ENCODE measurements around the gene ITGA2. TPM values are rescaled to one million over a fixed set of nuclear protein-coding genes. Genes with fewer than 3 reads are reported as not detected.

The ITGA2 gene
- total and polyA plus RNA-seq, 4 donors = 2.0 to 36.1 (median 19.2) TPM

DNA sequence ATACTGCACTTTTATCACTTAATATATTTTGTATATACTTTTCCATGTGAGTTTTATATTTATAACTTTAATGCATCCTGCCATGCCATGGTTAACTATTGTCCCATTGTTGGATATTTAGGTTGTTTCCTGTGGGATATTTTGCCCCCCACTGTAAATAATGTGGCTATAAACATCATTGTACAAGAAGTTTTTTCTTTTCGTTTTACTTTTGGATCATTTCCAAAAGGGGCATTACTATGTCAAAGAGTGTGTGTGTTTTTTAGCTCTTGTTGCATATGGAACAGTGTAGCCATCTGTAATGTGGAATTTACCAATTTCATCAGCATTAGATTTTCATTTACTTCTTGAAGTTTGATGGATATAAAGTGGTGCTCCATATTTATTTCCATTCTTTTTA is 13.3 kb downstream of the ITGA2 start:
- no peak overlapping the region for H3K4me3 ChIP-seq
- TF ChIP-seq, protein P1, sequence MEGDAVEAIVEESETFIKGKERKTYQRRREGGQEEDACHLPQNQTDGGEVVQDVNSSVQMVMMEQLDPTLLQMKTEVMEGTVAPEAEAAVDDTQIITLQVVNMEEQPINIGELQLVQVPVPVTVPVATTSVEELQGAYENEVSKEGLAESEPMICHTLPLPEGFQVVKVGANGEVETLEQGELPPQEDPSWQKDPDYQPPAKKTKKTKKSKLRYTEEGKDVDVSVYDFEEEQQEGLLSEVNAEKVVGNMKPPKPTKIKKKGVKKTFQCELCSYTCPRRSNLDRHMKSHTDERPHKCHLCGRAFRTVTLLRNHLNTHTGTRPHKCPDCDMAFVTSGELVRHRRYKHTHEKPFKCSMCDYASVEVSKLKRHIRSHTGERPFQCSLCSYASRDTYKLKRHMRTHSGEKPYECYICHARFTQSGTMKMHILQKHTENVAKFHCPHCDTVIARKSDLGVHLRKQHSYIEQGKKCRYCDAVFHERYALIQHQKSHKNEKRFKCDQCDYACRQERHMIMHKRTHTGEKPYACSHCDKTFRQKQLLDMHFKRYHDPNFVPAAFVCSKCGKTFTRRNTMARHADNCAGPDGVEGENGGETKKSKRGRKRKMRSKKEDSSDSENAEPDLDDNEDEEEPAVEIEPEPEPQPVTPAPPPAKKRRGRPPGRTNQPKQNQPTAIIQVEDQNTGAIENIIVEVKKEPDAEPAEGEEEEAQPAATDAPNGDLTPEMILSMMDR (IDR thresholded peaks at IDR 0.05; ENCODE audit: control extremely low read depth, extremely low read depth) = no peak
- ATAC-seq (ENCODE audit: insufficient read depth, low FRiP score) (no peak), DNase-seq (no peak)
- H3K27me3 ChIP-seq (ENCODE audit: control insufficient read depth in 3 of 3, insufficient read depth in 3 of 3, low read length in 2 of 3) = no peaks in the 10 kb centered on the region
- H3K27ac ChIP-seq (ENCODE audit: low read depth in 1 of 2, low read length in 1 of 2) = no peak overlapping the region
- H3K9me3 ChIP-seq (ENCODE audit: control insufficient read depth in 4 of 4, insufficient read depth in 3 of 4, low read length in 3 of 4) = no peaks in the 10 kb centered on the region
- peaks cover 0 to 1% (median 0%) of the 10 kb centered on the region in 4 donors for H3K36me3 ChIP-seq (ENCODE audit: control insufficient read depth in 4 of 4, insufficient read depth in 4 of 4, low read length in 4 of 4)
- H3K9ac ChIP-seq (ENCODE audit: insufficient read depth in 1 of 2, low read length in 2 of 2) = no peak overlapping the region
- peaks cover 0 to 4% (median 0%) of the 10 kb centered on the region in 5 donors for H3K4me1 ChIP-seq (ENCODE audit: control insufficient read depth in 5 of 5, insufficient read depth in 5 of 5, low read length in 5 of 5)
- 64 to 76% methylated on average over 1 of the region's 1 CpG for WGBS, 2 donors

DNA sequence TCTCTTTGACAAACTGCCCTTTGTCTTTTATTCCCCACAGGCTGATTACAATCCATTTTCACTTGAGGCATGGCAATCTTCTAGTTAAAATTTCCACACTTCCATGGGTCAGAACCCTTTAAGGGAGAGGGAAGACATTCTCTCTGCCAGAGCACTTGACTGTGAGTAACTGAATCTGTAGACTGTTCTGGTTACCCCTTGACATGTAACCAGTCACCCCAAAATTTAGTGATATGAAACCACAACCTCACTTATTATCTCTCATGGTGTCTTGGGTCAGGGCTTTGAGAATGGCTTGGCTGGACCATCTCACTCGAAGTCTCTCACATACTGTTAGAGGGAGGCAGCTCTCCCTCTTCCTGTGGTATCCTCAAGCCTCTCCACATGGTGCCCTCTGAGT is 14.0 kb downstream of the ITGA2 start:
- Histone ChIP-seq H3K36me3 (ENCODE audit: control insufficient read depth in 4 of 4, insufficient read depth in 4 of 4, low read length in 4 of 4) (peaks cover 0 to 1% (median 0%) of the 10 kb centered on the region in 4 donors), H3K9ac (ENCODE audit: insufficient read depth in 1 of 2, low read length in 2 of 2) (no peak overlapping the region), H3K9me3 (ENCODE audit: control insufficient read depth in 4 of 4, insufficient read depth in 3 of 4, low read length in 3 of 4) (no peaks in the 10 kb centered on the region), H3K4me3 (no peak overlapping the region), H3K27me3 (ENCODE audit: control insufficient read depth in 3 of 3, insufficient read depth in 3 of 3, low read length in 2 of 3) (no peaks in the 10 kb centered on the region), H3K27ac (ENCODE audit: low read depth in 1 of 2, low read length in 1 of 2) (no peak overlapping the region), H3K4me1 (ENCODE audit: control insufficient read depth in 5 of 5, insufficient read depth in 5 of 5, low read length in 5 of 5) (peaks cover 0 to 4% (median 0%) of the 10 kb centered on the region in 5 donors)
- 81 to 96% methylated on average over 1 of the region's 1 CpG for WGBS, 2 donors
- no peak for DNase-seq
- no peak for ATAC-seq (ENCODE audit: insufficient read depth, low FRiP score)
- TF ChIP-seq, protein P1 (IDR thresholded peaks at IDR 0.05; ENCODE audit: control extremely low read depth, extremely low read depth) = no peak

GRCh38 chr5:53006911-53007890 is 18.0 kb downstream of the ITGA2 start:
- Histone ChIP-seq H3K27ac (ENCODE audit: low read depth in 1 of 2, low read length in 1 of 2) (no peak overlapping the region), H3K4me1 (ENCODE audit: control insufficient read depth in 5 of 5, insufficient read depth in 5 of 5, low read length in 5 of 5) (peaks cover 0 to 7% (median 0%) of the 10 kb centered on the region in 5 donors), H3K4me3 (no peak overlapping the region), H3K27me3 (ENCODE audit: control insufficient read depth in 3 of 3, insufficient read depth in 3 of 3, low read length in 2 of 3) (no peaks in the 10 kb centered on the region), H3K36me3 (ENCODE audit: control insufficient read depth in 4 of 4, insufficient read depth in 4 of 4, low read length in 4 of 4) (peaks cover 0 to 1% (median 0%) of the 10 kb centered on the region in 4 donors), H3K9ac (ENCODE audit: insufficient read depth in 1 of 2, low read length in 2 of 2) (no peak overlapping the region), H3K9me3 (ENCODE audit: control insufficient read depth in 4 of 4, insufficient read depth in 3 of 4, low read length in 3 of 4) (no peaks in the 10 kb centered on the region)
- no peak for DNase-seq
- WGBS, 2 donors = 50 to 55% methylated on average over 4 of the region's 4 CpGs
- TF ChIP-seq, protein P1 (IDR thresholded peaks at IDR 0.05; ENCODE audit: control extremely low read depth, extremely low read depth) = no peak
- no peak for ATAC-seq (ENCODE audit: insufficient read depth, low FRiP score)
